ENCODE measurements around the gene ZNF324. TPM values are rescaled to one million over a fixed set of nuclear protein-coding genes. Genes with fewer than 3 reads are reported as not detected.

Gene ZNF324
- total and polyA plus RNA-seq, 2 of the 8 experiments (the other 6 are each of a cell fraction or from before 2014, with no cell fraction given) = 5.1 to 5.8 TPM

GRCh38 chr19:58519355-58520256 lies 52.7 kb downstream of the ZNF324 start, which contains the start of gene ZBTB45 (continued):
- no peak for TF ChIP-seq KDM1A (IDR thresholded peaks at IDR 0.05; ENCODE audit: borderline replicate concordance, low read length)
- TF ChIP-seq SRF (IDR thresholded peaks at IDR 0.05; ENCODE audit: low read depth, low read length) = peak; percentile 53
- no peak for TF ChIP-seq FOSL1 (IDR thresholded peaks at IDR 0.05; ENCODE audit: insufficient read depth, low read depth, low read length)
- peak; percentile 95 for TF ChIP-seq TAF1 (IDR thresholded peaks at IDR 0.05; ENCODE audit: low read depth, low read length)
- TF ChIP-seq, protein P1, sequence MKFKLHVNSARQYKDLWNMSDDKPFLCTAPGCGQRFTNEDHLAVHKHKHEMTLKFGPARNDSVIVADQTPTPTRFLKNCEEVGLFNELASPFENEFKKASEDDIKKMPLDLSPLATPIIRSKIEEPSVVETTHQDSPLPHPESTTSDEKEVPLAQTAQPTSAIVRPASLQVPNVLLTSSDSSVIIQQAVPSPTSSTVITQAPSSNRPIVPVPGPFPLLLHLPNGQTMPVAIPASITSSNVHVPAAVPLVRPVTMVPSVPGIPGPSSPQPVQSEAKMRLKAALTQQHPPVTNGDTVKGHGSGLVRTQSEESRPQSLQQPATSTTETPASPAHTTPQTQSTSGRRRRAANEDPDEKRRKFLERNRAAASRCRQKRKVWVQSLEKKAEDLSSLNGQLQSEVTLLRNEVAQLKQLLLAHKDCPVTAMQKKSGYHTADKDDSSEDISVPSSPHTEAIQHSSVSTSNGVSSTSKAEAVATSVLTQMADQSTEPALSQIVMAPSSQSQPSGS (IDR thresholded peaks at IDR 0.05; ENCODE audit: low read length) = peak; percentile 52; the same call in 1 of the 2 replicates
- no peak; the same call in 1 of the 2 replicates for TF ChIP-seq EGR1 (IDR thresholded peaks at IDR 0.05; ENCODE audit: borderline replicate concordance, low read depth, low read length)
- TF ChIP-seq CTCF (IDR thresholded peaks at IDR 0.05; ENCODE audit: control extremely low read depth in 1 of 3, insufficient read depth in 1 of 3, low read depth in 1 of 3, low read length in 3 of 3) = peak; percentile 83 to 93 (median 86)
- TF ChIP-seq CBX5 (IDR thresholded peaks at IDR 0.05; ENCODE audit: low read depth, low read length) = no peak
- TF ChIP-seq MAFK (IDR thresholded peaks at IDR 0.05; ENCODE audit: low read depth, low read length) = peak; percentile 7; the same call in 1 of the 2 replicates
- peak; percentile 78 for TF ChIP-seq CREB1 (IDR thresholded peaks at IDR 0.05)
- TF ChIP-seq HDAC6 (IDR thresholded peaks at IDR 0.05; ENCODE audit: low read depth, low read length) = no peak
- TF ChIP-seq GABPA (IDR thresholded peaks at IDR 0.05; ENCODE audit: borderline replicate concordance, insufficient read depth, low read length) = peak; percentile 99
- peak; percentile 43; the same call in 1 of the 2 replicates for TF ChIP-seq BACH1 (IDR thresholded peaks at IDR 0.05; ENCODE audit: low read length)
- peak; percentile 89 for TF ChIP-seq TEAD4 (IDR thresholded peaks at IDR 0.05; ENCODE audit: low read depth, low read length)
- no peak for TF ChIP-seq SIRT6 (IDR thresholded peaks at IDR 0.05; ENCODE audit: low read length)
- peak; percentile 54; the same call in 1 of the 2 replicates for TF ChIP-seq BRCA1 (IDR thresholded peaks at IDR 0.05; ENCODE audit: low read depth, low read length)
- peak; percentile 97 for TF ChIP-seq ASH2L (IDR thresholded peaks at IDR 0.05; ENCODE audit: low read length)
- TF ChIP-seq JUN (IDR thresholded peaks at IDR 0.05; ENCODE audit: low read depth, low read length) = peak; percentile 33; the same call in 1 of the 2 replicates
- no peak for TF ChIP-seq SP2 (IDR thresholded peaks at IDR 0.05; ENCODE audit: low read length)
